Activated CD8-positive, alpha-beta memory T cell treated with anti-CD3 and anti-CD28 coated beads, Interleukin-2, amount 10 ng/mL, durations not matched to agents 7 days and 5 days (primary cell): ENCODE measurements around the gene KLF18. TPM values are rescaled to one million over a fixed set of nuclear protein-coding genes. Genes with fewer than 3 reads are reported as not detected.
"Not testable (repeated sequence)": the region's sequence is repeated elsewhere in the genome, so short reads cannot be mapped to it uniquely, and the experiment has no call there.

ENCODE experiments used
- ATAC-seq: fragments of 150-1000 bp; cut with Tn5 transposase; one replicate; pipeline ENCODE4 v1.10.0; 2021; ENCODE audit warnings: moderate library complexity
- CTCF ChIA-PET: fragments of 350-600 bp; sonication (Branson Sonifier 250); formaldehyde crosslinking; loops from one replicate; lab custom pipeline; 2021; ENCODE audit warnings: antibody characterized with exemption; lab: Charles Lee
- DNase-seq: peaks from one replicate; pipeline ENCODE4 v3.0.0-alpha.2; 2020
- H3K27ac Mint-ChIP-seq: one replicate; pipeline ENCODE4 v1.8.0; 2021; ENCODE audit warnings: mild to moderate bottlenecking, mixed read lengths
- H3K27me3 Mint-ChIP-seq: one replicate; pipeline ENCODE4 v1.8.0; 2021; ENCODE audit warnings: mixed read lengths
- H3K36me3 Mint-ChIP-seq: one replicate; pipeline ENCODE4 v1.8.0; 2021; ENCODE audit warnings: mild to moderate bottlenecking, mixed read lengths
- H3K4me1 Mint-ChIP-seq: one replicate; pipeline ENCODE4 v1.8.0; 2021; ENCODE audit warnings: mixed read lengths
- H3K4me3 Mint-ChIP-seq: one replicate; pipeline ENCODE4 v1.8.0; 2021; ENCODE audit warnings: mild to moderate bottlenecking, moderate library complexity, mixed read lengths
- H3K9me3 Mint-ChIP-seq: one replicate; pipeline ENCODE4 v1.8.0; 2022; ENCODE audit warnings: low read depth, mixed read lengths
- total RNA-seq, 2 experiments: library from RNA; stranded (reverse); gene quantifications; one replicate each; pipeline ENCODE4 v1.2.3, GENCODE V29; 2021

The KLF18 gene
- total RNA-seq, 2 experiments from 2014 or later = not detected

DNA sequence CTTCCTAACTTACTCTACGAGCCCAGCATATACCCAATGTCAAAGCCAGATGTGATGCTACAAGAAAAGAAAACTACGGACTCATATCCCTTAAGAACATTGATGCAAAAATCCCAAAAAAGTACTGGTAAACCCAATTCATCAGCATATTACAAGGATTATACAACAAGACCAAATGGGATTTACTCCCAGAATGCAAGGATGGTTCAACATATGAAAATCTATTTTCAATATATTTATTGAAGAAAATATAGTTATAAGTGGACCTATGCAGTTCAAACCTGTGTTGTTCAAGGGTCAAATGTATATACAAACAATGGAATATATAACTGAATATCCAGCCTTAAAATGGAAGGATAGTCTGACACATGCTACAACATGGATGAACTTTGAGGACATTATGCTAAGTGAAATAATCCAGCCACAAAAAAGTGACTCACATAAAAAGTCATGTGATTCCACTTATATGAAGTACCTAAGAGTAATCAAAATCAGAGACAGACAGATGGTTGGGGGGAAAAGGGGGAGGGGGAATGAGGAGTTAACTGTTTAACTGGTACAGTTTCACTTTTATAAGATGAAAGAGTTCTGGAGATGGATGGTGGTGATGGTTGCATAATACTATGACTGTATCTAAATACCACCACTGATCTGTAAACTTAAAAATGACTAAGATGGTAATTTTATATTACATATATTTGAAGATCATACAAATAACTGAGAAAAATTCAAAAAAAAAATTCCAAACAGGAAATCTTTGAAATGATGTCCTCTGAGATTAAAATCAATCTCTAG lies 3.7 kb upstream of the KLF18 start:
- H3K4me3 Mint-ChIP-seq = no peak overlapping the region
- DNase-seq = no peak
- no peaks in the 10 kb centered on the region for H3K36me3 Mint-ChIP-seq
- no peaks in the 10 kb centered on the region for H3K4me1 Mint-ChIP-seq
- peaks cover 7% of the 10 kb centered on the region for H3K27me3 Mint-ChIP-seq
- H3K27ac Mint-ChIP-seq = no peak overlapping the region
- ATAC-seq = no peak
- CTCF ChIA-PET = no interaction called here
- peaks cover 9% of the 10 kb centered on the region for H3K9me3 Mint-ChIP-seq

DNA sequence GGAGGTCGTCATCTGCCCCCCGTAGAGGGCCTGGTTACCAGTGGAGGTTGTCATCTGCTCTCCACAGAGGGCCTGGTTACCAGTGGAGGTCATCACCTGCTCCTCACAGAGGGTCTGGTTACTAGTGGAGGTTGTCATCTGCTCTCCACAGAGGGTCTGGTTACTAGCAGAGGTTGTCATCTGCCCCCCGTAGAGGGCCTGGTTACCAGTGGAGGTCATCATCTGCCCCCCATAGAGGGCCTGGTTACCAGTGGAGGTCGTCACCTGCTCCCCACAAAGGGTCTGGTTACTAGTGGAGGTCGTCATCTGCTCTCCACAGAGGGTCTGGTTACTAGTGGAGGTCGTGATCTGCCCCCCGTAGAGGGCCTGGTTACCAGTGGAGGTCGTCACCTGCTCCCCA lies 1.9 kb downstream of the KLF18 start:
- H3K36me3 Mint-ChIP-seq, H3K4me3 Mint-ChIP-seq, H3K4me1 Mint-ChIP-seq, H3K9me3 Mint-ChIP-seq, DNase-seq, CTCF ChIA-PET, H3K27ac Mint-ChIP-seq, ATAC-seq, H3K27me3 Mint-ChIP-seq: not testable (repeated sequence)

DNA sequence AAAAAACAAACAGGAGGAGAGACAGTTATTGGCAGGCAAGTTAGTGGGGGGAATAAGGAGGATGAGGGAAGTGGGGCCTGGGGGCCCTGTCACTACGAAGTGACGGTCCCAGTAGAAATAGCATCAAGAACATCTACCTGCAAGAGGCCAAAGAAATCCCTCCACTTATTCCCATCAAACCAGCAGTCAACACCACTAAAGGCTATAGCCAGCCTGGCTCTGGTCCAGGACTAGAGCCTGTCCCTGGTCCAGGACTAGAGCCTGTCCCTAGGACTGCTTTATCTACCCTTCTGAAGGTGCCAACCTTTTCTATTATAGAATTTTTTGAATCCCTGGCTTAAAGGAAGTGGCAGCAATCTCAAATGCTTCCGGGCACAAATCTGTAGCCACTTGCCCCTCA lies 3.2 kb downstream of the KLF18 start:
- ATAC-seq = no peak
- Mint-ChIP-seq H3K27me3 (peaks cover 7% of the 10 kb centered on the region), H3K36me3 (no peaks in the 10 kb centered on the region), H3K9me3 (no peaks in the 10 kb centered on the region), H3K4me3 (no peak overlapping the region), H3K27ac (no peak overlapping the region), H3K4me1 (no peaks in the 10 kb centered on the region)
- no peak for DNase-seq
- CTCF ChIA-PET = no interaction called here

DNA sequence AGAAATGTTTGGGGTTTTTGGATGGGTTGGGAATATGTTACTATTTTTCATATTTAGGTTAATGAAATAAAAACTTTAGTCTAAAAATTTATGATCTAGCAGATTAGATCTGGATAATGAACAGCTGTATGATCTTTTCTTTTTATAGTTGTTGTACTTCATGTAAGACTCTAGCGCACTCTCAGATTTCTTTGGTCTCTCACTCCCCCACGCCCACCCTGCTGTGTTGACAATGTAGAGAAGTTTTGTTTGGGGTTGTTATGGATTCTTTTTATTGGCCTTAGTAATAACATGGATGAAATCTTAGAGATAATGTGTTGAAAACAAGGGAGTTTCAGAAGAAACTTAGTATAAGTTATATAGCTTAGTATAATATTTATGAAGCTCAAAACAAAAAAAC lies 5.5 kb downstream of the KLF18 start:
- Mint-ChIP-seq H3K27me3 (peaks cover 9% of the 10 kb centered on the region), H3K9me3 (no peaks in the 10 kb centered on the region), H3K36me3 (no peaks in the 10 kb centered on the region), H3K27ac (no peak overlapping the region), H3K4me3 (no peak overlapping the region), H3K4me1 (no peaks in the 10 kb centered on the region)
- CTCF ChIA-PET = interaction anchor here (0.7 kb wide), 1 partner anchor 10 kb away, joined by 3 read pairs; no protein-coding TSS in a partner anchor
- DNase-seq (no peak), ATAC-seq (no peak)

DNA sequence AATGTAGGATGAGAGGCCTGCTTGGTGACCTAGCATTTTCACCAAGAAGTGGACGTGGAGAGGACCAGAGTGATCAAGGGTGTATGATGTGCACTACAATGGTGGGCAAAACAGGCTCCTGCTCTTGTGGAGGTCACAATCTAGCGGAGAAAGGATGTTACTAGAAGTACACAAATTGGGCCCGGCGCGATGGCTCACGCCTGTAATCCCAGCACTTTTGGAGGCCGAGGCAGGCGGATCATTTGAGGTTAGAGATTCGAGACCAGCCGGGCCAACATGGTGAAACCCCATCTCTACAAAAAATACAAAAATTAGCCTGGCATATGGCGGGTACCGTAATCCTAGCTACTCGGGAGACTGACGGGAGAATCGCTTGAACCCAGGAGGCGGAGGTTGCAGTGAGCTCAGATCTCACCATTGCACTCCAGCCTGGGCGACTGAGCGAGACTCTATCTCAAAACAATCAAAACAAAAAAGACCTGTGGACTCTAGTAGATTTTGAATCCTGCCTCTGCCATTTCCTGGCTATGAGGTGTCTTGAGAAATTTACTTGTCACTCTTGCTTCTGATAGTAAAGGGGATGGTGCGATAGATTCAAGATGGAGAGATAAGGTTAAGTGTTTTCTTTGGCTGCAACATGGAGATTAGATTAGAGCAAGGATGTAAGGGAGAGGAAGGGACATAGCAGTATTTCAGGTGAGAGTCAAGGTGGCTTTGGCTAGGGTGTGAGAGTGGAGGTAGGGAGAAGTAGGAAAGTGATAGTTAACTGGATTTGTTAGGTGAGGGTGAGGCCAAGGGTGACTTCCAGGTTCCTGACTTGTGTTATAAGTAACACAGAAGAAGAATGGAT lies 7.1 kb downstream of the KLF18 start:
- H3K4me1 Mint-ChIP-seq = no peaks in the 10 kb centered on the region
- ATAC-seq (no peak), DNase-seq (no peak)
- H3K9me3 Mint-ChIP-seq = no peaks in the 10 kb centered on the region
- no peak overlapping the region for H3K4me3 Mint-ChIP-seq
- no peak overlapping the region for H3K27ac Mint-ChIP-seq
- peaks cover 9% of the 10 kb centered on the region for H3K27me3 Mint-ChIP-seq
- H3K36me3 Mint-ChIP-seq = no peaks in the 10 kb centered on the region
- CTCF ChIA-PET = no interaction called here

DNA sequence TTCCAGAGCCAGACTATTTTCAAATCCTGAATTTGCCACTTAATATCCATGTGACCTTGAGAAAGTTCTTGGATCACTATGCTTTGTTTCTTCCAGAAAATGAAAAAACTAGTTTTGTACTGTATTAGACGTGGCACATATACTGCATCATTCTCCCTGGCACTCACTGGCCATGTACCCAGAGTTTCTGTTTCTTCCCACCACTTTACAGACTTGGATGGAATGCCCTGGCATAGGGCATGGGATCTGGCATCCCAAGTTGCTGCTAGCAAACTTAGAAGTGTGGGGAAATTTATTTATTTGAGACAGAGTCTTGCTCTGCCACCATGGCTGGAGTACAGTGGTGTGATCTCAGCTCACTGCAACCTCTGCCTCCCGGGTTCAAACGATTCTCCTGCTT lies 10.0 kb downstream of the KLF18 start:
- Mint-ChIP-seq H3K4me3 (no peak overlapping the region), H3K36me3 (no peaks in the 10 kb centered on the region), H3K27me3 (peaks cover 22% of the 10 kb centered on the region), H3K27ac (no peak overlapping the region), H3K9me3 (no peaks in the 10 kb centered on the region), H3K4me1 (peaks cover 4% of the 10 kb centered on the region)
- ATAC-seq = no peak
- CTCF ChIA-PET = no interaction called here
- no peak for DNase-seq

DNA sequence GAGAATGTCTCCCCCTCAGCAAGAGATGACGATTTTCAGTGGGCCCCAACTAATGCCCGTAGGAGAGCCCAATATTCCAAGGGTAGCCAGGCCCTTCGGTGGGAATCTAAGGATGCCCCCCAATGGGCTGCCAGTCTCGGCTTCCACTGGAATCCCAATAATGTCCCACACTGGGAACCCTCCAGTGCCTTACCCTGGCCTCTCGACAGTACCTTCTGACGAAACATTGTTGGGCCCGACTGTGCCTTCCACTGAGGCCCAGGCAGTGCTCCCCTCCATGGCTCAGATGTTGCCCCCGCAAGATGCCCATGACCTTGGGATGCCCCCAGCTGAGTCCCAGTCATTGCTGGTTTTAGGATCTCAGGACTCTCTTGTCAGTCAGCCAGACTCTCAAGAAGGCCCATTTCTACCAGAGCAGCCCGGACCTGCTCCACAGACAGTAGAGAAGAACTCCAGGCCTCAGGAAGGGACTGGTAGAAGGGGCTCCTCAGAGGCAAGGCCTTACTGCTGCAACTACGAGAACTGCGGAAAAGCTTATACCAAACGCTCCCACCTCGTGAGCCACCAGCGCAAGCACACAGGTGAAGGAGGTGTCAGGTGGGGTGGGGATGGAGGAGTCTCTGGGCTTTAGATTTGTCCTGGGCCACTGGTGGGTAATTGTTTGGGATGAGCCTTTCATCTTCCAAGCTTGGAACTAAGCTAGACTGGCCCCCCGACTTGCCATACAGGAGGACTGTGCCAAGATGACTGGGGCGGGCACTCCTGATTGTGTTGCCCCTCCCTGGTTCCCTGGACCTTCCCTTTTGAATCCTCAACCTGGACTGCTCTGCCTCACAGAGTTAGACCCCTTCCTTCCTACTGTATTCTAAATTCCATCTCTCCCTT lies 11.6 kb downstream of the KLF18 start:
- H3K4me3 Mint-ChIP-seq = no peak overlapping the region
- H3K27me3 Mint-ChIP-seq = peaks cover 28% of the 10 kb centered on the region
- H3K9me3 Mint-ChIP-seq = no peaks in the 10 kb centered on the region
- no peak for ATAC-seq
- peaks cover 4% of the 10 kb centered on the region for H3K4me1 Mint-ChIP-seq
- CTCF ChIA-PET = no interaction called here
- H3K36me3 Mint-ChIP-seq = no peaks in the 10 kb centered on the region
- no peak overlapping the region for H3K27ac Mint-ChIP-seq
- DNase-seq = no peak

DNA sequence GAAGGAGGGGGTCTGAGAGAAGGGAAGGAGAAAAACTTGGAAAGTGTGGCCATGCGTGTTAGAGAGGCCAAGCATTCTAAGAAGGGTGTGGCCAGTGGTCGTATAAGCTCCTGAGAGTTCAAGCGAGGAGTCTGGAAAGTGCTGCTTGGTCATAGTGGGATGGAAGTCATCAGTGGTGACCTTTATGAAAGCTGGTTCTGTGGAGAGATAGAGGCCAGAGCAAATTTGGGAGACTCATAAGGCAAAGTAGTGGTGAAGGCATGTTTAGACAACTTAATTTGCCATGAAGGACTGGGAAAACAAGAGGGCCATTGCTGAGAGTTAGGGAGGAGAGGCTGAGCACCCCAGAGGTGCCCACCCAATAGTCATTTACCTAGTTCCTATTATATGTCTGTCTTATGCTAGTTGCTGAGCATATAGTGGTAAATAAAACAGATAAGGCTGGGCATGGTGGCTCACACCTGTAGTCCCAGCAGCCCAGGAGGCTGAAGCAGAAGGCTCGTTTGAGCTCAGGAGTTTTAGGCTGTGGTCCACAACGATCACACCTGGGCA lies 21.0 kb downstream of the KLF18 start:
- CTCF ChIA-PET = no interaction called here
- H3K4me3 Mint-ChIP-seq = no peak overlapping the region

DNA sequence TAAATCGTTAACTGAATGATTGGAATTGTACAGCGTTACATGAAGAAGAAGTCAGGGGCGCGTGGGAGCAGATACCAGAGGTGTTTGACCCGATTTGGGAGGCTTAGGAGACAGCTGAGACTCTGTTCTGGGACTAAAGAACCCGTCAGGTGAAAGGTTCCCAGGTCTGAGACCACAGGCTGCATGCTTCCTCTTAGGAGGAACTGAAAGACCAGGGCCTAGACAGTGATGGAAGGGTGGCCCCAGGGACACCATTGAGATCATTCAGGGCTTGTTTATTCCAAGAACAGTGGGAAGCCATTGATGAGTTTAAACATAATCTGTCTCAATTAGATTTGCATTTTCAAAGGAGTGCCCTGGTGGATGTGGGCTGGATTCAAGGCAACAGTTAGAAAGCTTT lies 21.9 kb downstream of the KLF18 start:
- Mint-ChIP-seq H3K36me3 (no peaks in the 10 kb centered on the region), H3K4me3 (no peak overlapping the region), H3K27ac (no peak overlapping the region), H3K4me1 (no peaks in the 10 kb centered on the region), H3K9me3 (no peaks in the 10 kb centered on the region), H3K27me3 (peaks cover 32% of the 10 kb centered on the region)
- CTCF ChIA-PET = no interaction called here
- no peak for DNase-seq
- no peak for ATAC-seq

More for the DNA sequence above, 21.0 kb downstream of the KLF18 start:
- ATAC-seq = no peak
- Mint-ChIP-seq H3K4me1 (no peaks in the 10 kb centered on the region), H3K9me3 (no peaks in the 10 kb centered on the region), H3K27me3 (peaks cover 37% of the 10 kb centered on the region), H3K27ac (no peak overlapping the region), H3K36me3 (no peaks in the 10 kb centered on the region)
- DNase-seq = no peak

DNA sequence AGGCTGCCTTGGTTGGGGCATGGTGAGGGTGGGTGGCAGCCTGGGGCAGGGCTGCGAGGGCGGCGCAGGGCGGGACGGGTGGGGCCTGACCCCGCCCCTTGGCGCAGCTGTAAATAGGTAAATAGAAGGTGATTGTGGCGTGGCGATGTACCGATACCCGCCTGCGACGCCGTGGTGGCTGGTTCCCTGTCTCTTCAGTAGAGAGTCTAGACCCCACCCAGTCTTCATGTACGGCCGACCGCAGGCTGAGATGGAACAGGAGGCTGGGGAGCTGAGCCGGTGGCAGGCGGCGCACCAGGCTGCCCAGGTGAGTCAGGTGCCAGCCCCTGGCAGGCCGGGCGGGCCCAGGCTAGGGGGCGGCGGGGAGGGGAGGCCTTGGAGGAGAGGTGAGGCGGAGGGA lies 22.7 kb downstream of the KLF18 start, which contains the start of gene KLF17:
Gene KLF17, plus strand, starts transcription at position 140 of the 400 bp plus-strand sequence. Its CDS starts 87 bp downstream, at position 227.
- H3K27me3 Mint-ChIP-seq = peaks cover 31% of the 10 kb centered on the region
- H3K27ac Mint-ChIP-seq = no peak within 1 kb of the TSS
- ATAC-seq (no peak), DNase-seq (no peak)
- H3K4me3 Mint-ChIP-seq = no peak within 1 kb of the TSS
- H3K9me3 Mint-ChIP-seq = no peaks in the 10 kb centered on the region
- H3K4me1 Mint-ChIP-seq = no peaks in the 10 kb centered on the region
- no peaks in the 10 kb centered on the region for H3K36me3 Mint-ChIP-seq
- CTCF ChIA-PET = interaction anchor here (0.7 kb wide), 1 partner anchor 119 kb away, joined by 3 read pairs; no protein-coding TSS in a partner anchor

DNA sequence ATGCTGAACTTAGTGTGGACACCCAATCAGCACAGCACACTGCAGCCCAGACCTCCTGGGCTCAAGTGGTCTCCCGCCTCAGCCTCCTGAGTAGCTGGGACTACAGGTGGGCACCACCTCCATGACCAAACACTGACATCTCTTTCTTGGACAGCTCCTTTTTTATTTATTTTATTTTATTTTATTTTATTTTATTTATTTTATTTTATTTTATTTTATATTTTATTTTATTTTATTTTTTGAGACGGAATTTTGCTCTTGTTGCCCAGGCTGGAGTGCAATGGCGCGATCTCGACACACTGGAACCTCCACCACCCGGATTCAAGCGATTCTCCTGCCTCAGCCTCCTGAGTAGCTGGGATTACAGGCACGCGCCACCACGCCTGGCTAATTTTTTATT lies 24.2 kb downstream of the KLF18 start:
- H3K4me1 Mint-ChIP-seq, H3K4me3 Mint-ChIP-seq, ATAC-seq, H3K36me3 Mint-ChIP-seq, H3K27ac Mint-ChIP-seq, H3K9me3 Mint-ChIP-seq, DNase-seq, CTCF ChIA-PET: not testable (repeated sequence)
- peaks cover 20% of the 10 kb centered on the region for H3K27me3 Mint-ChIP-seq

DNA sequence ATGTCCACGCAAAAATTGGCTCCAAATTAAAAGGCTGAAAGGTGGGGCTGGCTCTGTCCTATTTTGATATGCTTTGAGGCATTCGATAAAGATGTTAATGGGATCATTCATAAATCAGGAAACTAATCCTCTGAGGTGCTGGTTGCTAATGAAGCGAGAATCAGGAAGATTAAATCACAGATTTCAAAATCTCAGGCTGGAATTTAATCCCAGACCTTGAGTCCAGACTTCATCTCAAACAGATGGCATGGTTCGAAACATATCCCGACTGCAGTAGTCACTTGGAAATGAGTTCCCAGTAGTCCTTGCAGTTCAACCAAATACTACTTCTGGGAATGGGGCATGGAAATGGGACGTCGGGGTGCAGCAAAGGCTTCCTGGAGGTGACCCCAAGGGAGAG lies 27.3 kb downstream of the KLF18 start:
- Mint-ChIP-seq H3K27me3 (peaks cover 3% of the 10 kb centered on the region), H3K4me3 (no peak overlapping the region), H3K27ac (no peak overlapping the region), H3K4me1 (no peaks in the 10 kb centered on the region), H3K36me3 (no peaks in the 10 kb centered on the region), H3K9me3 (no peaks in the 10 kb centered on the region)
- CTCF ChIA-PET = no interaction called here
- no peak for ATAC-seq
- DNase-seq = no peak

DNA sequence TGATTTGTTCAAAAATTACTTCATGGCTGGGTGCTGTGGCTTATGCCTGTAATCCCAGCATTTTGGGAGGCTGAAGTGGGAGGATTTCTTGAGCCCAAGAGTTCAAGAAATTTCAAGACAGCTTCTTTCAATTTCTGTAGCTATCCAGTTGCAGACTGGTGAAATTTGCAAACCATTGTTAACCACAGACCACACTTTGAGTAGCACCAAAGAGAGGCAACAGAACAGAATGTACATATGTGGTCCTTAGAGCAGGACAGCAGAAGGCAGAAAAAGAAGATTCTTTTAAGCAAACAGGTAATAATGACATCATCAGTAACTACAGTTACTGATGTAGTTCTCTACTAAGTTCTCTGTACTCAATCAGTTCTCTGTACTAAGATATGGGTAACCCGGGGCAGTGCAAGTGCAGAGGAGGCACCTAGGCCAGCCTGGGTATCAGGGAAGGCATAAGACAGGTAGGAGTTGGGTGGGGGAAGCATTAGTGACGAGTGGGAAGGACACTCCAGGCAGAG lies 28.3 kb downstream of the KLF18 start:
- ATAC-seq = no peak
- H3K27ac Mint-ChIP-seq = no peak overlapping the region
- no peak overlapping the region for H3K4me3 Mint-ChIP-seq
- H3K27me3 Mint-ChIP-seq = peaks cover 8% of the 10 kb centered on the region
- H3K9me3 Mint-ChIP-seq = no peaks in the 10 kb centered on the region
- H3K36me3 Mint-ChIP-seq = no peaks in the 10 kb centered on the region
- CTCF ChIA-PET = no interaction called here
- no peaks in the 10 kb centered on the region for H3K4me1 Mint-ChIP-seq
- DNase-seq = no peak
